ENCODE results near the gene STK11IP. TPM values are rescaled to one million over a fixed set of nuclear protein-coding genes. Genes with fewer than 3 reads are reported as not detected.

The STK11IP gene
- total and polyA plus RNA-seq, 7 donors, result 5.5 to 13.3 (median 9.0) TPM

DNA sequence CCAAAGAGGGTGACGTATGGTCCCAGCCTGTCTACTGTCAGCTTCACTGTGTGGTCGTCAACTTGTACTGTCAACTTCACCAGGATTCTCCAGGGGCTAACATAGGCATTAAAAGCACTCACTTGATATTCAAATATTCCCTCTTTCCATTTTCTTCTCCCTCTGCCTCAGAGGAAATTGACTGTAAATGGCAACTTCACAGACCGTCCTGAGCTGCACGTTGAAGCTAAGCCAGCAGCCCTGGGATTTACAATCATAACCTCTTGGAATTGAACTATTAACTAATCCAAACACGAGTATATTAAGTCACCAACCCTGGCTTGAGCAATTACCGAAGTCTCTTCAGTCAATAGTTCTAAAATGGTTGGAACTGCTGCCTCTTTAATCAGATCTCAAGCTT lies 68.3 kb downstream of the STK11IP start:
- WGBS, 3 donors, result 75 to 85% (median 81%) methylated on average over 6 of the region's 6 CpGs
- no peaks in the 10 kb centered on the region for H3K9me3 ChIP-seq
- H3K4me1 ChIP-seq, result peaks cover 9% of the 10 kb centered on the region
- DNase-seq, result no peak
- ATAC-seq, result no peak
- no peak overlapping the region for H3K27ac ChIP-seq
- no peaks in the 10 kb centered on the region for H3K36me3 ChIP-seq (ENCODE audit: insufficient read depth in 1 of 2, low read depth in 1 of 2)
- TF ChIP-seq, protein P1, sequence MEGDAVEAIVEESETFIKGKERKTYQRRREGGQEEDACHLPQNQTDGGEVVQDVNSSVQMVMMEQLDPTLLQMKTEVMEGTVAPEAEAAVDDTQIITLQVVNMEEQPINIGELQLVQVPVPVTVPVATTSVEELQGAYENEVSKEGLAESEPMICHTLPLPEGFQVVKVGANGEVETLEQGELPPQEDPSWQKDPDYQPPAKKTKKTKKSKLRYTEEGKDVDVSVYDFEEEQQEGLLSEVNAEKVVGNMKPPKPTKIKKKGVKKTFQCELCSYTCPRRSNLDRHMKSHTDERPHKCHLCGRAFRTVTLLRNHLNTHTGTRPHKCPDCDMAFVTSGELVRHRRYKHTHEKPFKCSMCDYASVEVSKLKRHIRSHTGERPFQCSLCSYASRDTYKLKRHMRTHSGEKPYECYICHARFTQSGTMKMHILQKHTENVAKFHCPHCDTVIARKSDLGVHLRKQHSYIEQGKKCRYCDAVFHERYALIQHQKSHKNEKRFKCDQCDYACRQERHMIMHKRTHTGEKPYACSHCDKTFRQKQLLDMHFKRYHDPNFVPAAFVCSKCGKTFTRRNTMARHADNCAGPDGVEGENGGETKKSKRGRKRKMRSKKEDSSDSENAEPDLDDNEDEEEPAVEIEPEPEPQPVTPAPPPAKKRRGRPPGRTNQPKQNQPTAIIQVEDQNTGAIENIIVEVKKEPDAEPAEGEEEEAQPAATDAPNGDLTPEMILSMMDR (IDR thresholded peaks at IDR 0.05), result no peak
- H3K4me3 ChIP-seq, result no peak overlapping the region
- intact Hi-C loops (cut with DNase I), result no loop called here
- H3K27me3 ChIP-seq (ENCODE audit: insufficient read depth in 3 of 3, low read length in 2 of 3), result no peaks in the 10 kb centered on the region

Other genes starting within 250 kb of the STK11IP start
- gene DNPEP, start 209.9 kb upstream of the STK11IP start, total RNA-seq, result 10 to 100 TPM; 60.9 to 88.3 (median 63.9) TPM
- gene DNPEP, start 209.9 kb upstream of the STK11IP start, polyA plus RNA-seq, result 10 to 100 TPM; 46.7 to 93.1 (median 68.7) TPM
- gene DES, start 179.5 kb upstream of the STK11IP start, total RNA-seq, result over 10,000 TPM; 12,653 to 14,820 (median 13,821) TPM
- gene DES, start 179.5 kb upstream of the STK11IP start, polyA plus RNA-seq, result over 10,000 TPM in 2 of 3 donors, 1,000 to 10,000 TPM in 1; 8,143 to 13,925 (median 13,727) TPM
- gene SPEG, start 163.0 kb upstream of the STK11IP start, total RNA-seq, result 100 to 1,000 TPM; 239 to 419 (median 304) TPM
- 100 to 1,000 TPM in 2 of 3 donors, 10 to 100 TPM in 1; 34.8 to 190 (median 133) TPM for gene SPEG, start 163.0 kb upstream of the STK11IP start, polyA plus RNA-seq
- 10 to 100 TPM; 14.4 to 23.4 (median 18.2) TPM for gene GMPPA, start 99.0 kb upstream of the STK11IP start, total RNA-seq
- gene GMPPA, start 99.0 kb upstream of the STK11IP start, polyA plus RNA-seq, result 10 to 100 TPM; 20.0 to 33.8 (median 26.9) TPM
- gene ASIC4, start 83.4 kb upstream of the STK11IP start, total RNA-seq, result under 1 TPM in 2 of 4 donors, not detected in 2; 0.30 to 0.34 TPM
- under 1 TPM in 2 of 3 donors, not detected in 1; 0.03 to 0.23 TPM for gene ASIC4, start 83.4 kb upstream of the STK11IP start, polyA plus RNA-seq
- 10 to 100 TPM; 11.9 to 14.2 (median 13.1) TPM for gene CHPF, start 54.0 kb upstream of the STK11IP start, total RNA-seq
- 10 to 100 TPM in 1 of 3 donors, 1 to 10 TPM in 2; 8.4 to 13.0 (median 9.0) TPM for gene CHPF, start 54.0 kb upstream of the STK11IP start, polyA plus RNA-seq
- gene TMEM198, start 53.8 kb upstream of the STK11IP start, total RNA-seq, result 1 to 10 TPM in 3 of 4 donors, under 1 TPM in 1; 0.88 to 3.1 (median 2.0) TPM
- gene TMEM198, start 53.8 kb upstream of the STK11IP start, polyA plus RNA-seq, result 1 to 10 TPM in 2 of 3 donors, under 1 TPM in 1; 0.61 to 3.7 (median 2.3) TPM
- 100 to 1,000 TPM in 1 of 4 donors, 10 to 100 TPM in 3; 38.7 to 134 (median 68.0) TPM for gene OBSL1, start 26.3 kb upstream of the STK11IP start, total RNA-seq
- 10 to 100 TPM; 10.3 to 35.9 (median 22.1) TPM for gene OBSL1, start 26.3 kb upstream of the STK11IP start, polyA plus RNA-seq
- under 1 TPM in 2 of 4 donors, not detected in 2; 0.23 to 0.36 TPM for gene INHA, start 25.5 kb upstream of the STK11IP start, total RNA-seq
- 1 to 10 TPM in 1 of 3 donors, under 1 TPM in 2; 0.10 to 1.2 (median 0.18) TPM for gene INHA, start 25.5 kb upstream of the STK11IP start, polyA plus RNA-seq
- 1 to 10 TPM in 1 of 4 donors, under 1 TPM in 3; 0.50 to 1.4 (median 0.78) TPM for gene SLC4A3, start 29.8 kb downstream of the STK11IP start, total RNA-seq
- gene SLC4A3, start 29.8 kb downstream of the STK11IP start, polyA plus RNA-seq, result under 1 TPM; 0.40 to 0.60 (median 0.48) TPM

All from psoas muscle (tissue), 8 donors.